Naive thymus-derived CD4-positive, alpha-beta T cell (primary cell): ENCODE data around the gene ACOT6. TPM values are rescaled to one million over a fixed set of nuclear protein-coding genes. Genes with fewer than 3 reads are reported as not detected.
"Not testable (repeated sequence)": the region's sequence is repeated elsewhere in the genome, so short reads cannot be mapped to it uniquely, and the experiment has no call there.

ENCODE experiments used
- ATAC-seq: fragments of 150-1000 bp; cut with Tn5 transposase; 2 replicates; pipeline ENCODE4 v1.10.0; 2021; ENCODE audit warnings: mild to moderate bottlenecking, moderate library complexity
- CTCF ChIA-PET: fragments of 350-600 bp; sonication (Branson Sonifier 250); formaldehyde crosslinking; loops from one replicate; lab custom pipeline; 2021; ENCODE audit warnings: antibody characterized with exemption; lab: Charles Lee
- POLR2A ChIA-PET: fragments of 350-600 bp; sonication (Branson Sonifier 250); formaldehyde crosslinking; loops from one replicate; lab custom pipeline; 2021; ENCODE audit warnings: antibody characterized with exemption, inconsistent platforms; lab: Charles Lee
- DNase-seq, 9 donors: peaks; one replicate each; pipeline versions ENCODE4 v3.0.0 to v3.0.0-alpha.2; 2020 to 2022; ENCODE audit warnings: mixed read lengths in 1 of 9
- H3K27ac ChIP-seq: one replicate; pipeline ENCODE4 v1.7.0; 2013; ENCODE audit warnings: mild to moderate bottlenecking, low read depth, low read length, moderate library complexity
- H3K27me3 ChIP-seq, 2 donors: one replicate each; pipeline ENCODE4 v1.7.0; 2013; ENCODE audit warnings: low read length in 2 of 2, mild to moderate bottlenecking in 2 of 2, moderate library complexity in 2 of 2; ENCODE audit not compliant: control insufficient read depth in 2 of 2, insufficient read depth in 2 of 2
- H3K36me3 ChIP-seq, 3 experiments: 1 replicate in 2 of 3; 2 replicates in 1 of 3; pipeline ENCODE4 v1.7.0; 2013; ENCODE audit warnings: low read length in 3 of 3, mild to moderate bottlenecking in 3 of 3, moderate library complexity in 1 of 3; ENCODE audit not compliant: insufficient read depth in 3 of 3, control insufficient read depth in 2 of 3
- H3K4me1 ChIP-seq, 2 donors: one replicate each; pipeline ENCODE4 v1.7.0; 2013; ENCODE audit warnings: low read length in 2 of 2, mild to moderate bottlenecking in 2 of 2, moderate library complexity in 1 of 2; ENCODE audit not compliant: control insufficient read depth in 2 of 2, insufficient read depth in 2 of 2
- H3K4me3 ChIP-seq: 2 replicates; pipeline ENCODE4 v1.7.0; 2013; ENCODE audit warnings: mild to moderate bottlenecking, low read length
- H3K9me3 ChIP-seq, 3 experiments: 1 replicate in 2 of 3; 2 replicates in 1 of 3; pipeline ENCODE4 v1.7.0; 2013; ENCODE audit warnings: low read length in 3 of 3; ENCODE audit not compliant: control insufficient read depth in 2 of 3
- H3K27ac Mint-ChIP-seq, 9 donors: one replicate each; pipeline ENCODE4 v1.8.0; 2020 to 2022; ENCODE audit warnings: mixed read lengths in 9 of 9, mild to moderate bottlenecking in 8 of 9, moderate library complexity in 5 of 9, inconsistent platforms in 2 of 9
- H3K27me3 Mint-ChIP-seq, 5 donors: one replicate each; pipeline ENCODE4 v1.8.0; 2021 to 2022; ENCODE audit warnings: mixed read lengths in 5 of 5, mild to moderate bottlenecking in 1 of 5
- H3K36me3 Mint-ChIP-seq, 5 donors: one replicate each; pipeline ENCODE4 v1.8.0; 2020 to 2022; ENCODE audit warnings: mixed read lengths in 5 of 5, mild to moderate bottlenecking in 3 of 5, inconsistent platforms in 1 of 5
- H3K4me1 Mint-ChIP-seq, 7 donors: one replicate each; pipeline ENCODE4 v1.8.0; 2020 to 2022; ENCODE audit warnings: mixed read lengths in 7 of 7, mild to moderate bottlenecking in 3 of 7, inconsistent platforms in 1 of 7
- H3K4me3 Mint-ChIP-seq, 10 donors: one replicate each; pipeline ENCODE4 v1.8.0; 2020 to 2022; ENCODE audit warnings: mild to moderate bottlenecking in 10 of 10, mixed read lengths in 10 of 10, moderate library complexity in 6 of 10, inconsistent platforms in 2 of 10
- H3K9me3 Mint-ChIP-seq, 11 donors: one replicate each; pipeline ENCODE4 v1.8.0; 2020 to 2022; ENCODE audit warnings: mixed read lengths in 11 of 11, mild to moderate bottlenecking in 4 of 11, inconsistent platforms in 1 of 11, moderate library complexity in 1 of 11
- intact Hi-C, 2 donors: fragments of 100-400 bp; cut with micrococcal nuclease; formaldehyde crosslinking; loops; one replicate each; pipeline ENCODE4 v1.15.1; 2023
- polyA plus RNA-seq, 2 donors: library from polyadenylated mRNA; unstranded; fragments of 300-500 nt; fragmentation: Illumina TruSeq; gene quantifications; one replicate each; pipeline ENCODE4 v1.2.3, GENCODE V29; 2021
- total RNA-seq, 6 experiments: library from RNA in 5 of 6; stranded (reverse) in 5 of 6; gene quantifications; 1 replicate in 5 of 6; 2 replicates in 1 of 6; pipeline ENCODE4 v1.2.3 and lab custom pipeline; 2021 to 2026

Gene ACOT6
- total and polyA plus RNA-seq, 7 experiments from 2014 or later = 0.27 TPM; not detected in 6

- DNase-seq (peak; percentile 17 to 65 (median 58)), ATAC-seq (peak; percentile 89)
- Histone ChIP-seq H3K27me3 (no peaks in the 10 kb centered on the region), H3K36me3 (no peaks in the 10 kb centered on the region), H3K4me3 (peak overlapping the region; percentile 56), H3K27ac (peak overlapping the region; percentile 42), H3K4me1 (no peaks in the 10 kb centered on the region), H3K9me3 (no peaks in the 10 kb centered on the region)
- Mint-ChIP-seq H3K27me3 (peaks cover 8 to 42% (median 11%) of the 10 kb centered on the region in 5 donors), H3K4me3 (peak overlapping the region; percentile 59 to 86 (median 78)), H3K36me3 (no peaks in the 10 kb centered on the region), H3K27ac (peak overlapping the region in 2 of 9 donors; percentile 46 to 69), H3K9me3 (no peaks in the 10 kb centered on the region), H3K4me1 (peaks cover 0 to 7% (median 5%) of the 10 kb centered on the region in 7 donors)
- ChIA-PET CTCF (interaction anchor here (0.5 to 3.8 kb wide), 9 partner anchors 18 to 533 kb away, joined by 3 to 43 read pairs (median 3); no protein-coding TSS in a partner anchor), POLR2A (interaction anchor here (0.9 to 2.0 kb wide), 3 partner anchors 11 to 143 kb away, joined by 3 to 5 read pairs (median 3); partner anchors contain the start of genes DNAL1 and RIOX1)
- intact Hi-C loops = loop anchor here (1.0 to 5.0 kb wide), 8 partner anchors 21 to 461 kb away; partner anchors contain the start of genes ACOT2 (in 1 of the 2), ACOT6 (in 1 of the 2) and RIOX1 (in 1 of the 2)
These were observed 21.0 kb downstream of the ACOT6 start for GRCh38 chr14:73633116-73634010.

- no peaks in the 10 kb centered on the region for H3K9me3 Mint-ChIP-seq
- H3K27ac ChIP-seq = peak overlapping the region; percentile 42
- CTCF ChIA-PET = interaction anchor here (0.5 to 3.8 kb wide), 5 partner anchors 18 to 781 kb away, joined by 3 to 43 read pairs (median 3); no protein-coding TSS in a partner anchor
- H3K27me3 Mint-ChIP-seq = peaks cover 8 to 45% (median 11%) of the 10 kb centered on the region in 5 donors
- H3K9me3 ChIP-seq = no peaks in the 10 kb centered on the region
- peak overlapping the region in 1 of 9 donors; percentile 86 for H3K27ac Mint-ChIP-seq
- POLR2A ChIA-PET = interaction anchor here (0.6 to 2.0 kb wide), 4 partner anchors 10 to 144 kb away, joined by 3 to 5 read pairs (median 4); partner anchors contain the start of genes DNAL1 and RIOX1
- peak; percentile 20 for ATAC-seq
- DNase-seq = peak in 4 of 9 donors; percentile 5 to 24 (median 10)
- no peaks in the 10 kb centered on the region for H3K36me3 ChIP-seq
- intact Hi-C loops = loop anchor here in 1 of 2 donors (5.0 kb wide), 1 partner anchor 142 kb away; the partner anchor contains the start of gene RIOX1
- no peaks in the 10 kb centered on the region for H3K4me1 ChIP-seq
- H3K4me1 Mint-ChIP-seq = peaks cover 0 to 13% (median 10%) of the 10 kb centered on the region in 7 donors
- no peaks in the 10 kb centered on the region for H3K36me3 Mint-ChIP-seq
- peak overlapping the region; percentile 56 for H3K4me3 ChIP-seq
- no peaks in the 10 kb centered on the region for H3K27me3 ChIP-seq
- H3K4me3 Mint-ChIP-seq = peak overlapping the region; percentile 59 to 86 (median 78)
These were observed 21.9 kb downstream of the ACOT6 start for GRCh38 chr14:73634011-73634833.

- H3K4me1 ChIP-seq, H3K36me3 ChIP-seq, H3K27ac ChIP-seq, H3K9me3 ChIP-seq, H3K27me3 ChIP-seq, H3K9me3 Mint-ChIP-seq, H3K4me3 Mint-ChIP-seq, H3K27ac Mint-ChIP-seq, H3K36me3 Mint-ChIP-seq, intact Hi-C loops, H3K4me3 ChIP-seq, DNase-seq, ATAC-seq: not testable (repeated sequence)
- ChIA-PET POLR2A (interaction anchor here (0.6 to 0.8 kb wide), 2 partner anchors 14 to 128 kb away, joined by 3 to 4 read pairs; no protein-coding TSS in a partner anchor), CTCF (interaction anchor here (1.3 kb wide), 1 partner anchor 128 kb away, joined by 5 read pairs; no protein-coding TSS in a partner anchor)
- peaks cover 0 to 15% (median 12%) of the 10 kb centered on the region in 7 donors for H3K4me1 Mint-ChIP-seq
- H3K27me3 Mint-ChIP-seq = peaks cover 4 to 36% (median 5%) of the 10 kb centered on the region in 5 donors
These were observed 24.0 kb downstream of the ACOT6 start for GRCh38 chr14:73636355-73636754.

- Histone ChIP-seq H3K36me3 (no peaks in the 10 kb centered on the region), H3K9me3 (no peaks in the 10 kb centered on the region), H3K4me1 (no peaks in the 10 kb centered on the region), H3K27ac (no peak overlapping the region), H3K27me3 (no peaks in the 10 kb centered on the region), H3K4me3 (no peak overlapping the region)
- no peak for ATAC-seq
- CTCF ChIA-PET = interaction anchor here (0.6 to 1.3 kb wide), 3 partner anchors 130 to 186 kb away, joined by 4 to 5 read pairs (median 4); no protein-coding TSS in a partner anchor
- Mint-ChIP-seq H3K36me3 (no peaks in the 10 kb centered on the region), H3K4me1 (peaks cover 0 to 15% (median 12%) of the 10 kb centered on the region in 7 donors), H3K27me3 (peaks cover 4 to 31% (median 5%) of the 10 kb centered on the region in 5 donors), H3K27ac (no peak overlapping the region), H3K4me3 (no peak overlapping the region), H3K9me3 (no peaks in the 10 kb centered on the region)
- no peak for DNase-seq
- intact Hi-C loops = no loop called here
- POLR2A ChIA-PET = no interaction called here
These were observed 25.5 kb downstream of the ACOT6 start for GRCh38 chr14:73637830-73638229.

GRCh38 chr14:73640796-73641365 lies 28.6 kb downstream of the ACOT6 start:
- no peak overlapping the region for H3K27ac ChIP-seq
- H3K36me3 ChIP-seq = no peaks in the 10 kb centered on the region
- Mint-ChIP-seq H3K36me3 (no peaks in the 10 kb centered on the region), H3K27ac (no peak overlapping the region), H3K27me3 (peaks cover 0 to 10% (median 0%) of the 10 kb centered on the region in 5 donors), H3K4me1 (peaks cover 8 to 26% (median 22%) of the 10 kb centered on the region in 7 donors), H3K9me3 (no peaks in the 10 kb centered on the region), H3K4me3 (no peak overlapping the region)
- H3K9me3 ChIP-seq = no peaks in the 10 kb centered on the region
- H3K4me1 ChIP-seq = peaks cover 7 to 9% of the 10 kb centered on the region in 2 donors
- H3K27me3 ChIP-seq = no peaks in the 10 kb centered on the region
- H3K4me3 ChIP-seq = no peak overlapping the region
- ChIA-PET POLR2A (no interaction called here), CTCF (interaction anchor here (0.6 kb wide), 1 partner anchor 131 kb away, joined by 3 read pairs; no protein-coding TSS in a partner anchor)
- DNase-seq (no peak), ATAC-seq (no peak)
- intact Hi-C loops = loop anchor here in 1 of 2 donors (10.0 kb wide), 2 partner anchors 586 to 664 kb away; partner anchors contain the start of genes ABCD4 and RBM25
